ENCODE measurements around the gene ETFBKMT.
"Not testable (repeated sequence)": the region's sequence is repeated elsewhere in the genome, so short reads cannot be mapped to it uniquely, and the experiment has no call there.

ETFBKMT gene

GRCh38 chr12:31658471-31659086, 909 bp upstream of the ETFBKMT start:
- H3K4me3 ChIP-seq (ENCODE audit: low read length in 2 of 2): peak overlapping the region; percentile 95 to 98
- H3K4me1 ChIP-seq (ENCODE audit: control insufficient read depth, insufficient read depth, low read length): peaks cover under 1% of the 10 kb centered on the region
- H3K27ac ChIP-seq (ENCODE audit: low read length): peak overlapping the region; percentile 95
- no peaks in the 10 kb centered on the region for H3K9me3 ChIP-seq (ENCODE audit: control insufficient read depth in 2 of 2, low read length in 2 of 2)
- peak overlapping the region; percentile 91 to 98 for H3K9ac ChIP-seq (ENCODE audit: low read length in 2 of 2)
- H3K36me3 ChIP-seq (ENCODE audit: control insufficient read depth in 2 of 2, insufficient read depth in 2 of 2, low read length in 2 of 2): peaks cover 3% of the 10 kb centered on the region in 2 donors
- H3K27me3 ChIP-seq (ENCODE audit: control insufficient read depth in 1 of 2, insufficient read depth in 2 of 2, low read length in 2 of 2): no peaks in the 10 kb centered on the region

GRCh38 chr12:31662176-31662849, 2.8 kb downstream of the ETFBKMT start:
- H3K27me3 ChIP-seq (ENCODE audit: control insufficient read depth in 1 of 2, insufficient read depth in 2 of 2, low read length in 2 of 2): no peaks in the 10 kb centered on the region
- H3K9me3 ChIP-seq (ENCODE audit: control insufficient read depth in 2 of 2, low read length in 2 of 2): no peaks in the 10 kb centered on the region
- no peak overlapping the region for H3K27ac ChIP-seq (ENCODE audit: low read length)
- no peaks in the 10 kb centered on the region for H3K4me1 ChIP-seq (ENCODE audit: control insufficient read depth, insufficient read depth, low read length)
- H3K4me3 ChIP-seq (ENCODE audit: low read length in 2 of 2): no peak overlapping the region
- peaks cover 3 to 8% of the 10 kb centered on the region in 2 donors for H3K36me3 ChIP-seq (ENCODE audit: control insufficient read depth in 2 of 2, insufficient read depth in 2 of 2, low read length in 2 of 2)
- H3K9ac ChIP-seq (ENCODE audit: low read length in 2 of 2): no peak overlapping the region

- Histone ChIP-seq H3K4me3 (ENCODE audit: low read length in 2 of 2) (no peak overlapping the region), H3K4me1 (ENCODE audit: control insufficient read depth, insufficient read depth, low read length) (no peaks in the 10 kb centered on the region), H3K27ac (ENCODE audit: low read length) (no peak overlapping the region), H3K9ac (ENCODE audit: low read length in 2 of 2) (no peak overlapping the region), H3K36me3 (ENCODE audit: control insufficient read depth in 2 of 2, insufficient read depth in 2 of 2, low read length in 2 of 2) (peaks cover 6 to 8% of the 10 kb centered on the region in 2 donors), H3K27me3 (ENCODE audit: control insufficient read depth in 1 of 2, insufficient read depth in 2 of 2, low read length in 2 of 2) (no peaks in the 10 kb centered on the region), H3K9me3 (ENCODE audit: control insufficient read depth in 2 of 2, low read length in 2 of 2) (peaks cover 0 to 2% of the 10 kb centered on the region in 2 donors)
These were observed 4.1 kb downstream of the ETFBKMT start for GRCh38 chr12:31663576-31663975.

- Histone ChIP-seq H3K4me3 (ENCODE audit: low read length in 2 of 2) (no peak overlapping the region), H3K9ac (ENCODE audit: low read length in 2 of 2) (no peak overlapping the region), H3K4me1 (ENCODE audit: control insufficient read depth, insufficient read depth, low read length) (no peaks in the 10 kb centered on the region), H3K27ac (ENCODE audit: low read length) (no peak overlapping the region), H3K36me3 (ENCODE audit: control insufficient read depth in 2 of 2, insufficient read depth in 2 of 2, low read length in 2 of 2) (peaks cover 6 to 13% of the 10 kb centered on the region in 2 donors), H3K9me3 (ENCODE audit: control insufficient read depth in 2 of 2, low read length in 2 of 2) (peaks cover under 1 to 6% of the 10 kb centered on the region in 2 donors), H3K27me3 (ENCODE audit: control insufficient read depth in 1 of 2, insufficient read depth in 2 of 2, low read length in 2 of 2) (no peaks in the 10 kb centered on the region)
These were observed 4.5 kb downstream of the ETFBKMT start for GRCh38 chr12:31664038-31664437.

- peaks cover 3 to 13% of the 10 kb centered on the region in 2 donors for H3K9me3 ChIP-seq (ENCODE audit: control insufficient read depth in 2 of 2, low read length in 2 of 2)
- H3K27ac ChIP-seq (ENCODE audit: low read length): no peak overlapping the region
- H3K9ac ChIP-seq (ENCODE audit: low read length in 2 of 2): no peak overlapping the region
- no peaks in the 10 kb centered on the region for H3K27me3 ChIP-seq (ENCODE audit: control insufficient read depth in 1 of 2, insufficient read depth in 2 of 2, low read length in 2 of 2)
- no peak overlapping the region for H3K4me3 ChIP-seq (ENCODE audit: low read length in 2 of 2)
- H3K4me1 ChIP-seq (ENCODE audit: control insufficient read depth, insufficient read depth, low read length): no peaks in the 10 kb centered on the region
- H3K36me3 ChIP-seq (ENCODE audit: control insufficient read depth in 2 of 2, insufficient read depth in 2 of 2, low read length in 2 of 2): peaks cover 6 to 14% of the 10 kb centered on the region in 2 donors
These were observed 9.5 kb downstream of the ETFBKMT start for GRCh38 chr12:31669020-31669419.

GRCh38 chr12:31669582-31669981, 10.1 kb downstream of the ETFBKMT start:
- H3K9me3 ChIP-seq (ENCODE audit: control insufficient read depth in 2 of 2, low read length in 2 of 2): peaks cover 3 to 13% of the 10 kb centered on the region in 2 donors
- H3K4me3 ChIP-seq (ENCODE audit: low read length in 2 of 2); H3K27ac ChIP-seq (ENCODE audit: low read length); H3K27me3 ChIP-seq (ENCODE audit: control insufficient read depth in 1 of 2, insufficient read depth in 2 of 2, low read length in 2 of 2); H3K4me1 ChIP-seq (ENCODE audit: control insufficient read depth, insufficient read depth, low read length); H3K9ac ChIP-seq (ENCODE audit: low read length in 2 of 2): not testable (repeated sequence)
- peaks cover 6 to 14% of the 10 kb centered on the region in 2 donors for H3K36me3 ChIP-seq (ENCODE audit: control insufficient read depth in 2 of 2, insufficient read depth in 2 of 2, low read length in 2 of 2)

- Histone ChIP-seq H3K4me1 (ENCODE audit: control insufficient read depth, insufficient read depth, low read length) (no peaks in the 10 kb centered on the region), H3K36me3 (ENCODE audit: control insufficient read depth in 2 of 2, insufficient read depth in 2 of 2, low read length in 2 of 2) (peaks cover 6 to 9% of the 10 kb centered on the region in 2 donors), H3K27me3 (ENCODE audit: control insufficient read depth in 1 of 2, insufficient read depth in 2 of 2, low read length in 2 of 2) (no peaks in the 10 kb centered on the region), H3K27ac (ENCODE audit: low read length) (no peak overlapping the region), H3K4me3 (ENCODE audit: low read length in 2 of 2) (no peak overlapping the region), H3K9ac (ENCODE audit: low read length in 2 of 2) (no peak overlapping the region), H3K9me3 (ENCODE audit: control insufficient read depth in 2 of 2, low read length in 2 of 2) (peaks cover 3 to 13% of the 10 kb centered on the region in 2 donors)
These were observed 13.0 kb downstream of the ETFBKMT start for GRCh38 chr12:31672521-31672920.

- Histone ChIP-seq H3K4me1 (ENCODE audit: control insufficient read depth, insufficient read depth, low read length) (no peaks in the 10 kb centered on the region), H3K36me3 (ENCODE audit: control insufficient read depth in 2 of 2, insufficient read depth in 2 of 2, low read length in 2 of 2) (peaks cover 0 to 5% of the 10 kb centered on the region in 2 donors), H3K27me3 (ENCODE audit: control insufficient read depth in 1 of 2, insufficient read depth in 2 of 2, low read length in 2 of 2) (no peaks in the 10 kb centered on the region), H3K9ac (ENCODE audit: low read length in 2 of 2) (no peak overlapping the region), H3K4me3 (ENCODE audit: low read length in 2 of 2) (no peak overlapping the region), H3K9me3 (ENCODE audit: control insufficient read depth in 2 of 2, low read length in 2 of 2) (peaks cover 2 to 3% of the 10 kb centered on the region in 2 donors), H3K27ac (ENCODE audit: low read length) (no peak overlapping the region)
These were observed 22.9 kb downstream of the ETFBKMT start for GRCh38 chr12:31682136-31682962.

- Histone ChIP-seq H3K27me3 (ENCODE audit: control insufficient read depth in 1 of 2, insufficient read depth in 2 of 2, low read length in 2 of 2) (no peaks in the 10 kb centered on the region), H3K27ac (ENCODE audit: low read length) (no peak overlapping the region), H3K4me1 (ENCODE audit: control insufficient read depth, insufficient read depth, low read length) (no peaks in the 10 kb centered on the region), H3K9me3 (ENCODE audit: control insufficient read depth in 2 of 2, low read length in 2 of 2) (peaks cover 2 to 3% of the 10 kb centered on the region in 2 donors), H3K9ac (ENCODE audit: low read length in 2 of 2) (no peak overlapping the region), H3K4me3 (ENCODE audit: low read length in 2 of 2) (no peak overlapping the region), H3K36me3 (ENCODE audit: control insufficient read depth in 2 of 2, insufficient read depth in 2 of 2, low read length in 2 of 2) (peaks cover 0 to 6% of the 10 kb centered on the region in 2 donors)
These were observed 26.3 kb downstream of the ETFBKMT start for GRCh38 chr12:31685801-31686200.

GRCh38 chr12:31687101-31687527, 27.6 kb downstream of the ETFBKMT start:
- peaks cover 0 to 6% of the 10 kb centered on the region in 2 donors for H3K36me3 ChIP-seq (ENCODE audit: control insufficient read depth in 2 of 2, insufficient read depth in 2 of 2, low read length in 2 of 2)
- H3K9me3 ChIP-seq (ENCODE audit: control insufficient read depth in 2 of 2, low read length in 2 of 2): peaks cover 2 to 3% of the 10 kb centered on the region in 2 donors
- no peaks in the 10 kb centered on the region for H3K27me3 ChIP-seq (ENCODE audit: control insufficient read depth in 1 of 2, insufficient read depth in 2 of 2, low read length in 2 of 2)
- no peak overlapping the region for H3K4me3 ChIP-seq (ENCODE audit: low read length in 2 of 2)
- H3K9ac ChIP-seq (ENCODE audit: low read length in 2 of 2): no peak overlapping the region
- no peak overlapping the region for H3K27ac ChIP-seq (ENCODE audit: low read length)
- H3K4me1 ChIP-seq (ENCODE audit: control insufficient read depth, insufficient read depth, low read length): no peaks in the 10 kb centered on the region

Measured in stomach smooth muscle (tissue), 2 donors.